ENCODE results near the gene ZNF79.

ZNF79 gene

DNA sequence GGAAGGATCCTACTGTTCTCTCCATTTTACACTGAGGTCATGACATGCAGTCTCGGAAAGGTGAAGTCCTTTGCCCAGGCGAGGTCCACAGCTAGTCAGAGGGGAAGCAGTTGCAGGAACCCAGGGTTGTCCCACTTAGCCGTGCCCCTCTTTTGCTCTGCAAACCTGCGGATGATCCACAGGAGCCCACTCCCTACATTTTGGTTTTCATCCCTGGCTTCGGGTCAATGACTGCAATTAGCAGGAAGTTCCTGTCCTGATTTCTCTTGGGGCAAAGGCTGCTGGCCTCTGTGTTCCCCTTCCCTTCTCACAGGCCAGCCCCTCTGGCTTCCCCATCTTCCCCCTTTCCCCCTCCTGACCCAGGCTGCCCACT lies 25.9 kb upstream of the ZNF79 start:
- no peak for DNase-seq (ENCODE audit: low read depth in 2 of 3, low spot score in 1 of 3)

DNA sequence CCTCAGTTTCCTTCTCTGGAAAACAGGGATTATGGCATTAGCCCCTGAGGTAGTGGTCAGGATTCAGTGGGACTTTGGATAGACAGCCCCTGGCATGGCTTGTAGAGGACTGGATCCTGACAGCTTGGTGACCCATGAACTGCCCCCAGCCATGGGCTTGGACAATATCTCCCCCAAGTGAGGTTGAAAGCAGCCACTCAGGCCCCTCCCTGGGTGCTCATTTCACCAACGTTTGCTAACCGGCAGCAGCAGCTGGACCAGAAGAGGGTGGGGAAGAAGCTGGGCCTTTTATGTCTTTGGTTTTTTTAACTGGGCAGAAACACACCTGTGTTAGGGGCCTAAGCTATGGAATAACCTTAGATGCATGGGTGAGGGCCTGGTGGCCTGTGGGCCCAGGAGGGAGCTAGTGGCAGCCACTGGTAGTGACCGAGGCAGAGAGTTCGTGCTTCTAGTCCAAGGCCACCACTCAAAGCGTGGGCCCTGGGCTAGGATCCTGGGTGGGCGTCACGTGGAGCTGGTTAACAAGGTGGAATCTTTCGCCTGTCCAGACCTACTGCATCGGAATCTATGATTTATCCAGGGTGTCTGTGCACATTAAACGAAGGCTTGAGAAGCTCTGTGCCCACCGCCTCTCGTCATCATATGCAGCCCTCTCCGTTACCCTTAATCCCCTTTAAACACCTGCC lies 25.3 kb upstream of the ZNF79 start:
- DNase-seq (ENCODE audit: low read depth in 2 of 3, low spot score in 1 of 3) = no peak

DNA sequence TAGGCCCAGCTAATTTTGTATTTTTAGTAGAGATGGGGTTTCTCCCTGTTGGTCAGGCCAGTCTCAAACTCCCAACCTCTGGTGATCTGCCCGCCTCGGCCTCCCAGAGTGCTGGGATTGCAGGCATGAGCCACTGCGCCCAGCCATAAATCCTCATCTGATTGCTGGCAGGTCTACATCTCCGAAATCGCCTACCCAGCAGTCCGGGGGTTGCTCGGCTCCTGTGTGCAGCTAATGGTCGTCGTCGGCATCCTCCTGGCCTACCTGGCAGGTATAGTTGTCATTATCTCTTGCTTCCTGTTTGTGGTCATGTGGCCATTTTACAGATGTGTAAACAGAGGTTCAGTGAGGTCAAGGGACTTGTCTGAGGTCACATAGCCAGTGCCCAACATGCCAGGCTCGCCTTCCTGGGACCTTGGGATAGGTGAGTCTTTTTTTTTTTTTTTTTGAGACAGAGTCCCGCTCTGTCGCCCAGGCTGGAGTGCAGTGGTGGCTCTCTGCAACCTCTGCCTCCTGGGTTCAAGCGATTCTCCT lies 24.4 kb upstream of the ZNF79 start:
- no peak for DNase-seq (ENCODE audit: low read depth in 2 of 3, low spot score in 1 of 3)

DNA sequence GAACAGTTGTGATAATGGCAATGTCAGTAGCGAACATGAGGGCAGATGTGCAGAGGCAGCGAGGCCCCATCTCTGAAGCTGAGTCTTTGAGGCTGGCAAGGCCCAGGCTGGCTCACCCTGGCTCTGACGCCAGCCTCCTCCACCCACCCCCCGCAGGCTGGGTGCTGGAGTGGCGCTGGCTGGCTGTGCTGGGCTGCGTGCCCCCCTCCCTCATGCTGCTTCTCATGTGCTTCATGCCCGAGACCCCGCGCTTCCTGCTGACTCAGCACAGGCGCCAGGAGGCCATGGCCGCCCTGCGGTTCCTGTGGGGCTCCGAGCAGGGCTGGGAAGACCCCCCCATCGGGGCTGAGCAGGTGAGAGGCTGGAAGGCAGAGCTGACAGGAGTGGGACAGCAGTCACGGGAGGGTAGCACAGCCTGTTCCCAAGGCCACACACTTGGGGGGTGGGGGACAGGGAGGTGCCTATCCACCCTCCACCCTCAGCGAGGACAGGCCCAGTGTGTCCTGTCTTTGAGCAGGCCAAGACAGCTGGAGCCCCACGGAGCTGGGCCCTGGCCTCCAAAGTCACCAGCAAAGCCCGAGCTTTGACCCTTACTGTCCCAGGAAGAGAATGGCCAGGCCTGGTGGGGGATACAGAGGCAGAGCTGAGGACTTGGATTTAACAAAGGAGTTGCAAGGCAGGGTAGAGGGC lies 21.6 kb upstream of the ZNF79 start:
- DNase-seq (ENCODE audit: low read depth in 2 of 3, low spot score in 1 of 3) = no peak

DNA sequence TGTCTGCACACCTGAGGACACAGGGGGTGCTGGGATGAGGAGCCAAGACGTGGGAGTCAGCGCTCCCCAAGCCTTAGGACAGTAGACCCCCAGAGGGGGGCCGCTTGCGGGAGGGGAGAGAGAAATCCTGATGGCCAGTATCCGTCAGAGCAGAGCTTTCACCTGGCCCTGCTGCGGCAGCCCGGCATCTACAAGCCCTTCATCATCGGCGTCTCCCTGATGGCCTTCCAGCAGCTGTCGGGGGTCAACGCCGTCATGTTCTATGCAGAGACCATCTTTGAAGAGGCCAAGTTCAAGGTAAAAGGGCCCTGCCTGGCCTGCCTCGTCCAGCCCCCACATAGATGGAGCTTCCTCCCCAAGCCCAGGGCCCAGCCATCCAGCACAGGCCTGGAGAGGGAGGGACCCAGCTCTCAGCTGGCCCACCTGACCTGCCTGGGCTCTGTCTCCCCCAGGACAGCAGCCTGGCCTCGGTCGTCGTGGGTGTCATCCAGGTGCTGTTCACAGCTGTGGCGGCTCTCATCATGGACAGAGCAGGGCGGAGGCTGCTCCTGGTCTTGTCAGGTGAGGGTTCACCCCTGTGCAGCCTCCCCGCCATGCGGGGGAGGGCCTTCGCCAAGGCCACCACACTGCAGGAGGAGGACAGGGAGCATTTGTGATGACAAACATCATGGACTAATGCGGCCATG lies 20.5 kb upstream of the ZNF79 start:
- no peak for DNase-seq (ENCODE audit: low read depth in 2 of 3, low spot score in 1 of 3)

DNA sequence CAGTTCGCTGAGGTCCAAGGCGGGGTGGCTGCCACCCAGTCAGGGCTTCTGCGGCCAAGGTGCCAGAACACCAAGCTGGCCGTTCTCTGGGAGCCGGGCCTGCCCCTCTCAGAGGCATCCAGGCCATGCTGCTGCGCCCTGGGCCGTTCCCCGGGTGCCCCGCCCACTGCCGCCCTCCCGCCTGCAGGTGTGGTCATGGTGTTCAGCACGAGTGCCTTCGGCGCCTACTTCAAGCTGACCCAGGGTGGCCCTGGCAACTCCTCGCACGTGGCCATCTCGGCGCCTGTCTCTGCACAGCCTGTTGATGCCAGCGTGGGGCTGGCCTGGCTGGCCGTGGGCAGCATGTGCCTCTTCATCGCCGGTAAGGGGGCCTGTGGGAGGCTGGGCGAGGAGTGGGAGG lies 19.6 kb upstream of the ZNF79 start:
- DNase-seq (ENCODE audit: low read depth in 2 of 3, low spot score in 1 of 3) = no peak

DNA sequence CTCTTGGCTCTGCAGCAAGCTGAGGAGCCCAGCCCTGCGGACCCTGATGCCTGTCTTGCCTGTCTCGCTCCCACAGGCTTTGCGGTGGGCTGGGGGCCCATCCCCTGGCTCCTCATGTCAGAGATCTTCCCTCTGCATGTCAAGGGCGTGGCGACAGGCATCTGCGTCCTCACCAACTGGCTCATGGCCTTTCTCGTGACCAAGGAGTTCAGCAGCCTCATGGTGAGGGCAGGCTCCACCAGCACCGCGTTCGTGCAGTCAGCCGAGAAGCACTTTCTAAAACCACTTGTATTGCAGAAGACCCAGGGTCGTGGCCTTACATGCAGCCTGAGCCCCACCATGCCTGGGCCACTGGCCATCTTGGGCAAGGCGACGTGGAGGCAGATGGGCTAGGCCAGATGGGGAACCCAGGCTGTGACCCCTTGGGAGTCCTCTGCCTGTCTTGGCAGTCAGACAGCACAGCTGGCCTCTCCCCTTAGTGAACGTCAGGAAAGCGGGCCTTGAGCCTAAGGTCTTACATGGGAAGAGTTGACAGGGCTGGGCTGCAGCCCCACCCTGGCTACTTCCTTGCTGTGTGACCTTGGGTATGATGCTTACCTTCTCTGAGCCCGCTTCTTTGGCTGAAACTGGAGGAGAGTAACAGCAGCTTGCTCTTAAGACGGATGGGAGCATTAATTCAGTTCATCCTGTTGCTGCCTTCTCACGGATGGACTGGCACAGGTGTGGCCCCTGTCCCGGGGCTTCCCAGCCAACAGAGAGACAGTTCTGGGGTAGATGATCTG lies 18.6 kb upstream of the ZNF79 start:
- DNase-seq (ENCODE audit: low read depth in 2 of 3, low spot score in 1 of 3) = no peak

DNA sequence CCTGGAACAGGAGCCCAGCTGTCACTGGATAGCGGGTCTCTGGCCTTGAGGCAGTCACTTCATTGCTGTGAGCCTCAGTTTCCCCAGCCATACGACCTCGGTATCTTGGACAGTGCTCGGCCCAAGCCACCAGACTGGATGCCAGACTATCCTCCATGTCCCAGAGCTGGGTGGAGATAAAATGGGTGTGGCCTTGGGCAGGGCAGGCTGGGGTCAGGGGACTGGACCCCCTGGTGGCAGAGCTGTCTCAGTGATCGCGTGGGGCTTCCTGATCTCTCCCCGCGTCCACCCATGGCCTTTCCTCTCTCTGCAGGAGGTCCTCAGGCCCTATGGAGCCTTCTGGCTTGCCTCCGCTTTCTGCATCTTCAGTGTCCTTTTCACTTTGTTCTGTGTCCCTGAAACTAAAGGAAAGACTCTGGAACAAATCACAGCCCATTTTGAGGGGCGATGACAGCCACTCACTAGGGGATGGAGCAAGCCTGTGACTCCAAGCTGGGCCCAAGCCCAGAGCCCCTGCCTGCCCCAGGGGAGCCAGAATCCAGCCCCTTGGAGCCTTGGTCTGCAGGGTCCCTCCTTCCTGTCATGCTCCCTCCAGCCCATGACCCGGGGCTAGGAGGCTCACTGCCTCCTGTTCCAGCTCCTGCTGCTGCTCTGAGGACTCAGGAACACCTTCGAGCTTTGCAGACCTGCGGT lies 17.2 kb upstream of the ZNF79 start:
- DNase-seq (ENCODE audit: low read depth in 2 of 3, low spot score in 1 of 3) = no peak

DNA sequence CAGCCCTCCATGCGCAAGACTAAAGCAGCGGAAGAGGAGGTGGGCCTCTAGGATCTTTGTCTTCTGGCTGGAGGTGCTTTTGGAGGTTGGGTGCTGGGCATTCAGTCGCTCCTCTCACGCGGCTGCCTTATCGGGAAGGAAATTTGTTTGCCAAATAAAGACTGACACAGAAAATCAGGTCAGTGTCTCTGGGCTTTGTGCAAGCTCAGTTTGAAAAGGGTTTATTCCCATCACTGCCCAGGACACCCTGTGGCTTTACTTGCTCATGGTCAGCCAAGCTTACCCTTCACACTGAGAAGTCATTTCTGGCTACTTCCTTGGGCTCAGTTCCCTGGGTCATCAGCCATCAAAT lies 16.7 kb upstream of the ZNF79 start:
- DNase-seq (ENCODE audit: low read depth in 2 of 3, low spot score in 1 of 3) = no peak

DNA sequence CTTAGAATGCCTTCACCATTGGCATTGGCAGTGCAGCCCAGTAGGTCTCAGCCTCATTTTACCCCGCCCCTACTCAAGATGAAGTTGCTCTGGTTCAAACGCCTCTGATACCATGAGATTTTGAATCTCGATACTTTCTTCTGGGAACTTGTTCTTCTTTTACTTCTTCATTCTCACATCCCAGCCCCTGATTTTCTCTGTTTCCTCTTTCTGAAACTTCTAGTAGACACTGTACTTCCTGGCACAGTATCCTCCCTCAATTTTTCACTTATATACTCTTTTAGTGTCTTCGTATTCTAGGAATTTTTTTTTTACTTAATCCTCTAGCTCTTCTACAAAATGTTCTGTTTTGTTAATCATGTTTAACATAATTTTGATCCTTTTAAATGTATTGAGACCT lies 13.1 kb upstream of the ZNF79 start:
- no peak for DNase-seq (ENCODE audit: low read depth in 2 of 3, low spot score in 1 of 3)

DNA sequence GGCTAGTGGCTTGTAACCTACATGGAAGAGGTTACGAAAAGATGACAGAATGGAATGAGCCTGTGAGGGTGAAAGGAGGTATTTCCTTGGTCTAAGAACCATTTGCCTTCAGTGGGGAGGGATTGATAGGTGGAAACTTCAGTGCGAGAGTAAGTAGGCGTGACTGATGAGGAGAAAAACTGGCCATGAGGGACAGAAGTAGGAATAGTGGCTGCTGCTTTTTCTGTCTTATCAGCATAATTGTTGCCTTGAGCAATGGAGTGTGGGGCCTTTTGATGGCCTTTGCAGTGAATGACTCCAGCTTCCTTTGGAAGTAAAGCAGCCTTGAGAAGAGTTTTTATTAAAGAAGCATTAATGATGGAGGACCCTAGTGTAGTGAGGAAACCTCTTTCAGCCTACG lies 9.0 kb upstream of the ZNF79 start:
- no peak for DNase-seq (ENCODE audit: low read depth in 2 of 3, low spot score in 1 of 3)

DNA sequence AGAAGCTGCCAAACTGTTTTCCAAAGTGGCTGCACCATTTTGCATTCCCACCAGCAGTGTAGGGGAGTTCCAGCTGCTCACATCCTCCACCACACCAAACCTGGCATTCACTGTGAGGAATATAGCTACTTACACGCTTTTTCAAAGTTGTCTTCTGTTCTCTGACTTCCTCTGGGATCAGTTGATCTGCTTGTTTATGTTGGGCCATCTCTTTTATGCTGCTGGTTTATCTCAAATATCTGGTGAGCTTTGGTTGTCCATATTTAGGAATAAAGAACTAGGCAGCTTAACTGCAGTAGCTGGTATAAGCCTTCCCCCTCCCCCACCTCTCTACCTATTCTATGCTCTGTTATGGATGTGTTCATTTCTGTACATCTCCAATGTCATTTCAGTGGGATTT lies 8.5 kb upstream of the ZNF79 start:
- no peak for DNase-seq (ENCODE audit: low read depth in 2 of 3, low spot score in 1 of 3)

DNA sequence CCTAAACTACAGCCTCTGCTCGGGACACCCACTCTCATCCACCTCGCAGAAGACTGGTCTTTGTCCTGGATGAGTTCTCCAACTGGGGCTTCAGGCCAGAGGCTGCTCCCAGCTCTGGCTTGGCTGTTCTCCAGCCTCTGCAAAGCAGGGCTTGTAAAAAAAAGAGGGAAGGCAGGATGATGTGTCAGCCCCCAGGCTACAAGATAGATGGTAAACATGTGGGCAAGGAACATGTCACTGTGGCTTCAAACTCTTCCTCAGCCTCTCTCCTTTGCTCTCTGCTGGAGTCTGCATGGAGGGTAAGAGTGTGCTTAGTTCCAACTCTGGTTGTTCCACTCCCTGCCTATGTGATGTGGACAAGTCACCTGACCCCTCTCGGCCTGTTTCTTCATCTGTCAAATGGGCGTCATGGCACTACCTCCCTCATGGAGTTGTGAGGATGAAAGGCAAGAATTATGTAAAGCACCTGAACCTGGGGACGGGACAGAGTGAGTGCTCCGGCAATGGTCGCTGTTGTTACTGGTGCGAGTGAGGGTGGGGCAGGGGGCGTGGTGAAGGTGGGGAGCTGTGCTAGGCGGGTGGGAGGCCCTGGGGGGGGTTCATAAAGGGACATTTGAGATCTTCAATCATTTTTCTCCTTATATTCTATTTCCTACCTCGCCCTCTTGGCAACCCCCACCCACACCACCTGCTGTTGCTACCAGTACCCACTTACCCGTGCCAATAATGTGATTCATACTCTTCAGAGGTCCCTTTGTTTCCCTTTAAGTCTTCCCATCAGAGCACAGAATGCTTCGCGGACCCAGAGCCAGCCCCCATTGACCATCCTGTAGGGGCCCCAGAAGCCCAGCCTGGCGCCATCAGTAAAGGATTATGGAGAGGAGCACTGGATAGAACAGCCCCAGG lies 6.8 kb upstream of the ZNF79 start:
- no peak for DNase-seq (ENCODE audit: low read depth in 2 of 3, low spot score in 1 of 3)

DNA sequence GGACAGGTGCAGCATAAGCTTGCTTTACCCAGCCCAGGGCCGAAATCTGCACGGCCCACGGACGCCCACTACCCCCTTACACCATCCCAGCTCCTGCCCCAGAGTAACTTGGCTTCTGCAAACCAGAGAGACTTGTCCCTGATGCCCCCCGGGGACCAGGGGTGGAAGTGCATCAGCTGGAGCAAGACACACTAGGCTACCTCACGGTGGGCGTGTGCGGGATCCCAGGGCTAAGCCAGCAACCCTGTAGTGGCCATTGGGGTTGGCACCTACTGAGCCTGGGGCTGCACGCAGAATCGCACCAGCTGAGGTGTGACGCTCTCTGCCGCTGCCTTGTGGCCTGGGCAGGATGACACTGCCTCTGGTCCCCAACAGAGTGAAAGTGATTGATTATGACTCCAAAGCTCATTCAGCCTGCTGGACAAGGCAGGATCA lies 6.1 kb upstream of the ZNF79 start:
- peak in 1 of 3 donors; percentile 31 for DNase-seq (ENCODE audit: low read depth in 2 of 3, low spot score in 1 of 3)

DNA sequence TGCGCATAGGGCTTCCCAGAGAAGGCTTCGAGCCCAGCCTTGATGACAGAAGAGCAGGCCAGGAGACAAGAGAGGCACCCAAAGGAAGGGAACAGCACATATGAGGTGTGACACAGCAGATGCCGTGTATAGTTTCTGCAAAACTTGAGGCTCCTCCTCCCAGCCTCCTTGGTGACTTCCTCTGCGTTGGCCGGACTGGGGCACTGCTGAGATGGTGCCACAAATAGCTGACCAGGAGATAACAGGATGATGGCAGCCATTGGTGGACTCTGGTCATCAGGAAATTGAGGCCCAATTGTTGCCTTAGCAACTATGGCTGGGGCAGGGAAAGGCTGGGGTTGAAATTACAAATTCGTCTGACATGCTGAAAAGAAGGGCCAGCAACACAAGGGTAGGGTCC lies 4.8 kb upstream of the ZNF79 start:
- no peak for DNase-seq (ENCODE audit: low read depth in 2 of 3, low spot score in 1 of 3)

DNA sequence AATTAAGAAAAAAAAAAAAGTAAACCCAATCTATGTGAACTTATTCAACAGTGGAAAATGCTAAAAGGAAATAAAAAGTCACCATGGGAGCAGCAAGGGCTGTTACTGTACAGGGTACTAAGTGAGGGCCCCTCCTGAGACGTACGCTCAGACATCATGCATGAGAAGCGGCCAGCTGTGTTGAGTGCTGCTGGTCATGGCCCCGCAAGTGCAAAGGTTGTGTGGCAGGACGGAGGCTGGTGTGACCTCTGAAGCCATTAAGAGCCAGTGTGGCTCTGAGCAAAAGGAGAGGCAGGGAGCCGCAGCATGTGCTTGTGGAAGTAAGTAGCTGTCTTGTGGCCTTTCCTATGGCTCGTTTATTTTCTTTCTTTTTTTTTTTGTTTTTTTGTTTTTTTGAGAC lies 3.1 kb upstream of the ZNF79 start:
- no peak for DNase-seq (ENCODE audit: low read depth in 2 of 3, low spot score in 1 of 3)

DNA sequence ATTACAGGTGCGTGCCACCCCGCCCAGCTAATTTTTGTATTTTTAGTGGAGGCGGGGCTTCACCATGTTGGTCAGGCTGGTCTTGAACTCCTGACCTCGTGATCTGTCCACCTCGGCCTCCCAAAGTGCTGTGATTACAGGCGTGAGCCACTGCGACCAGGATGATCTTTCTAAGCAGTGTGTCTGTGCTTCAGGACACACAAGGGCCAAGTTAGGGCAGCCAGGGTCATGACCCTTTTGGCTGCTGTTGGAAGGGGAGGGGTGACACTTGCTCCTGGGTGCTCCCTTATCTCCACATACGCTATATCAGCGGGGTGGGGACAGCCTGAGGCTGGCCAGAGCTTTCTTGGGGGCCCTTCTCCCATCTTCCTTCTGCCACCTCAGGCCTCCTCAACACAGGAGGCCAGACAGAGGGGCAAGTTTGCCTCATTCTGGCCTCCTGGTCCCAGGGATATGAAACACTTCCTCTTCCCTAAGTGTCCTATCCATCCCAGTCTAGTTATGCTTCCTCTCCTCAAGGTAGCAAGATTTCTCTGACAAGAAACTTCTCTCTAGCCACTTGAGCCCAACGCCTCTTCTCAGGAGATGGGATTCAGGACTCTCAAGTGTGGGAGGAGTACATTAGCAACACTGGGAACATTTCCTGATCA lies 1.9 kb upstream of the ZNF79 start:
- DNase-seq (ENCODE audit: low read depth in 2 of 3, low spot score in 1 of 3) = no peak

DNA sequence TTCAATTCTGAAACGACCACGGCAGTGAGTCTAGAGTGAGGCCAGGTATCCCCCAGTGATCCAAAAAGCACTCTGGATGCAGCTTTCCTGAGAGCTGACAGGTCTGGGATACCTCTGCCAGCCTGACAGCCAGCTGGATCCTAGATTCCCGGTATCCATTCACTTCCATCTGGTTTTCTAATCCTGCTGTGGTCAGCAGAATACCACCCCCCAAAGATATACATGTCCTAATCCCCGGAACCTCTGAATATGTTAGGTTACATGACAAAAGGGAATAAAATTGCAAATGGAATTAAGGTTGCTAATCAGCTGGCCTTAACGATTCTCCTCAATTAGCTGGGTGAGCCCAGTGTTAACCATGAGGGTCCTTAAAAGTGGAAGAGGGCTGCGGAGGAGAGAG lies 1.4 kb upstream of the ZNF79 start:
- DNase-seq (ENCODE audit: low read depth in 2 of 3, low spot score in 1 of 3) = no peak

DNA sequence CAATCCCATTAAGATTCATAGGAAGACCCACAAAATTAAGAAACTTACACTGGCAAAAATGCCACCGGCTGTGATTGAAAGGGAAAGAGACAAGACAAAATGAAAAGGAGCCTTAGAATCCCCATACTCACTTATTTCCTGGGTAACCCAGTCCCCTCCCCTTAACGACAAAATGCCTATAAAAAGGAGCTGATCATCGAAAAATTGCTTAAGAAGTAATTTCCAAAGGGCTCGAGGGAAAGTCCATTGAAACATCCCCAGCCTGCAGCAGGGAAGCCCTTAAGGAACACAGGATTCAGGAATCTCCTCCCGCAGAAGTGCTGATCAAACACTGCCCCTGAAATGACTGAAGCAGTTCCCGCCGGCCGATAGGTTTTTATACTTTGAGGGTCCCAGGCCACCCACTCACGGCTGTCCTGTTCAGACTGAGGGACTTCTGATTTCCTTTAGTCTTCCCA lies 677 bp upstream of the ZNF79 start:
- no peak for DNase-seq (ENCODE audit: low read depth in 2 of 3, low spot score in 1 of 3)

DNA sequence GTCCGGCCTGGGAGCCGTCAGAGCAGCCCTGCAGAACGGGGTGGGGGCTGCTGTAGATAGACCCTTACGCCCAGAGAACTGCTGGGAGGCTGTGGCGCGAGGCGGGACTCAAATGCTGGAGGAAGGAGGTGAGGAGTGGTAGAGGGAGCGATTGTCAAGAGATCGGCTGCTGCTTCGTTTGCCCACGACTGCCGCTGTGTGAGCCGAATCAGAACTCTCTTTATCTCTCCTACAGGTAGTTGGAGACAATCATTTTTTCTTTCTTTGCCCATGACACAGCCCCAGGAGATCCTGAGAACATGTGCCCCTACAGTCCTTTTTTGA lies 456 bp downstream of the ZNF79 start:
- no peak for DNase-seq (ENCODE audit: low read depth in 2 of 3, low spot score in 1 of 3)

Measured in stimulated activated CD4-positive, alpha-beta T cell treated with anti-CD3 and anti-CD28 coated beads, Interleukin-12 subunit alpha, Interleukin-12 subunit beta, amount 100 ng/mL, for 48 hours (primary cell).